Measurements from ENCODE around the gene ADGRB3.

GRCh38 chr6:68637071-68637470 lies 2.0 kb downstream of the ADGRB3 start:
- TF ChIP-seq POLR2A (IDR thresholded peaks at IDR 0.05), result no peak
- no peak for TF ChIP-seq CTCF (IDR thresholded peaks at IDR 0.05)

Measured in lower leg skin (tissue), 3 donors.